Neuronal stem cell (in vitro differentiated cells): ENCODE data around the gene KAZN.

Experiments
- DNase-seq: peaks from one replicate; pipeline ENCODE4 v3.0.0-alpha.2; 2013; ENCODE audit warnings: low spot score
- H2AFZ ChIP-seq: one replicate; pipeline ENCODE4 v1.6.1; 2013; ENCODE audit warnings: mild to moderate bottlenecking, low read length, inconsistent platforms
- H2AK5ac ChIP-seq: 2 replicates; pipeline ENCODE4 v1.6.1; 2013; ENCODE audit warnings: low read depth, mild to moderate bottlenecking, inconsistent platforms, low read length, moderate library complexity, mixed read lengths
- H2BK120ac ChIP-seq: 2 replicates; pipeline ENCODE4 v1.6.1; 2013; ENCODE audit warnings: low read depth, mild to moderate bottlenecking, inconsistent platforms, low read length, moderate library complexity, mixed read lengths
- H2BK12ac ChIP-seq: one replicate; pipeline ENCODE4 v1.6.1; 2013; ENCODE audit warnings: low read length, inconsistent platforms
- H2BK15ac ChIP-seq: 2 replicates; pipeline ENCODE4 v1.6.1; 2013; ENCODE audit warnings: mild to moderate bottlenecking, low read length, inconsistent platforms, mixed read lengths
- H2BK5ac ChIP-seq: one replicate; pipeline ENCODE4 v1.6.1; 2013; ENCODE audit warnings: inconsistent platforms, mild to moderate bottlenecking, low read length, moderate library complexity
- H3K14ac ChIP-seq: one replicate; pipeline ENCODE4 v1.6.1; 2013; ENCODE audit warnings: low read length, inconsistent platforms
- H3K18ac ChIP-seq: 2 replicates; pipeline ENCODE4 v1.6.1; 2013; ENCODE audit warnings: low read length, inconsistent platforms
- H3K23ac ChIP-seq: 2 replicates; pipeline ENCODE4 v1.6.1; 2013; ENCODE audit warnings: low read depth, mild to moderate bottlenecking, mixed read lengths, low read length, inconsistent platforms; ENCODE audit not compliant: poor library complexity
- H3K27ac ChIP-seq: replicated peaks from 3 replicates; pipeline ENCODE4 v1.5.1; 2013; ENCODE audit warnings: low read length, inconsistent platforms
- H3K27me3 ChIP-seq, 3 experiments: 2 replicates each; pipeline ENCODE4 v1.6.1; 2013; ENCODE audit warnings: low read length in 3 of 3, mild to moderate bottlenecking in 2 of 3, inconsistent platforms in 1 of 3, low read depth in 1 of 3, mixed read lengths in 1 of 3, moderate library complexity in 1 of 3; ENCODE audit not compliant: control insufficient read depth in 3 of 3, insufficient read depth in 3 of 3
- H3K36me3 ChIP-seq, 2 donors: replicated peaks in 1 of 2; 2 replicates each; pipeline ENCODE4 v1.6.1; 2013; ENCODE audit warnings: low read length in 2 of 2; ENCODE audit not compliant: control insufficient read depth in 2 of 2, insufficient read depth in 2 of 2
- H3K4ac ChIP-seq: 2 replicates; pipeline ENCODE4 v1.6.1; 2013; ENCODE audit warnings: inconsistent platforms, mild to moderate bottlenecking, low read length, moderate library complexity
- H3K4me1 ChIP-seq, 2 donors: 1 replicate in 1 of 2; 2 replicates in 1 of 2; pipeline ENCODE4 v1.6.1; 2013; ENCODE audit warnings: low read length in 2 of 2, low read depth in 1 of 2; ENCODE audit not compliant: control insufficient read depth in 2 of 2, insufficient read depth in 1 of 2
- H3K4me2 ChIP-seq: one replicate; pipeline ENCODE4 v1.6.1; 2013; ENCODE audit warnings: mild to moderate bottlenecking, low read length, inconsistent platforms; ENCODE audit not compliant: insufficient read depth, poor library complexity, severe bottlenecking
- H3K4me3 ChIP-seq, 2 donors: 2 replicates each; pipeline ENCODE4 v1.5.1; 2013; ENCODE audit warnings: low read length in 2 of 2, mild to moderate bottlenecking in 2 of 2, inconsistent platforms in 1 of 2, moderate library complexity in 1 of 2
- H3K79me1 ChIP-seq: one replicate; pipeline ENCODE4 v1.6.1; 2013; ENCODE audit warnings: low read depth, mild to moderate bottlenecking, inconsistent platforms, low read length, moderate library complexity
- H3K9ac ChIP-seq: one replicate; pipeline ENCODE4 v1.6.1; 2013; ENCODE audit warnings: mild to moderate bottlenecking, low read depth, low read length, inconsistent platforms; ENCODE audit not compliant: poor library complexity
- H3K9me3 ChIP-seq, 2 donors: replicated peaks in 1 of 2; 2 replicates each; pipeline versions ENCODE3 to v1.6.1; 2013; ENCODE audit warnings: low read length in 2 of 2, mild to moderate bottlenecking in 2 of 2, inconsistent platforms in 1 of 2, low read depth in 1 of 2, mixed read lengths in 1 of 2, moderate library complexity in 1 of 2; ENCODE audit not compliant: control insufficient read depth in 2 of 2, insufficient read depth in 1 of 2
- H4K8ac ChIP-seq: one replicate; pipeline ENCODE4 v1.6.1; 2013; ENCODE audit warnings: low read depth, mild to moderate bottlenecking, inconsistent platforms, low read length, moderate library complexity
- H4K91ac ChIP-seq: one replicate; pipeline ENCODE4 v1.6.1; 2013; ENCODE audit warnings: low read length, low read depth, mild to moderate bottlenecking, inconsistent platforms; ENCODE audit not compliant: poor library complexity
- WGBS, 2 donors: extraction: QIAGEN DNeasy Blood & Tissue Kit; methylation state at CpG; one replicate each; pipeline ENCODE4 v1.1.7; 2013; ENCODE audit warnings: missing lambda C conversion rate in 2 of 2, mixed read lengths in 1 of 2; ENCODE audit not compliant: insufficient read length in 2 of 2, insufficient replicate concordance in 1 of 2; ENCODE audit errors: extremely low coverage in 2 of 2; 5-methylcytosine and 5-hydroxymethylcytosine counted together

Gene KAZN

DNA sequence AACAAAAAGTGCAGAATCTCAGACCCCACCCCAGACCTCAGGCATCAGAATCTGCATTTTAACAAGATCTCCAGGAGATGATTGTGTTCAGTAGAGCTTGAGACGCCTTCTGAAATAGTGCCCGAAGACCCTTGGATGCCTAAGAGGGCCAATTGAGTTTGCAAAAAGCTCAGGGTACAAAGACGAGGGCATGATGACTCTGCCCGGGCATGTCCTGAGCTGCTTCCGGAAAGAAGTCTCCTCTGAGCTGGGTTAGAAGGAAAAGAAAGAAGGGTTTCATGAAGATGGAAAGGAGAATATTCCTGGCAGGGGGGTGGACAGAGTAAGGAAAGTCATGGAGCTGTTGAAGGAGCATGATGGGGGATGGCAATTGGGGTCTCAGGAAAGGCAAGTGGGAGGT is 308.9 kb downstream of the KAZN start:
- Histone ChIP-seq H3K14ac (no peak overlapping the region), H2BK12ac (no peak overlapping the region), H3K27me3 (no peaks in the 10 kb centered on the region), H2BK5ac (no peak overlapping the region), H3K9ac (no peak overlapping the region), H3K4ac (no peak overlapping the region), H3K79me1 (no peaks in the 10 kb centered on the region), H3K4me2 (no peak overlapping the region), H3K23ac (no peak overlapping the region), H3K9me3 (no peaks in the 10 kb centered on the region), H3K27ac (no peak overlapping the region), H3K36me3 (no peaks in the 10 kb centered on the region), H2BK15ac (no peak overlapping the region), H2AFZ (no peak overlapping the region), H4K91ac (no peak overlapping the region), H3K4me1 (peaks cover 0 to 2% of the 10 kb centered on the region in 2 donors), H3K18ac (no peak overlapping the region), H2BK120ac (no peak overlapping the region), H2AK5ac (no peak overlapping the region), H4K8ac (no peak overlapping the region), H3K4me3 (no peak overlapping the region)
- WGBS, 2 donors = no CpG with 5 or more reads among the region's 5 CpGs
- no peak for DNase-seq

DNA sequence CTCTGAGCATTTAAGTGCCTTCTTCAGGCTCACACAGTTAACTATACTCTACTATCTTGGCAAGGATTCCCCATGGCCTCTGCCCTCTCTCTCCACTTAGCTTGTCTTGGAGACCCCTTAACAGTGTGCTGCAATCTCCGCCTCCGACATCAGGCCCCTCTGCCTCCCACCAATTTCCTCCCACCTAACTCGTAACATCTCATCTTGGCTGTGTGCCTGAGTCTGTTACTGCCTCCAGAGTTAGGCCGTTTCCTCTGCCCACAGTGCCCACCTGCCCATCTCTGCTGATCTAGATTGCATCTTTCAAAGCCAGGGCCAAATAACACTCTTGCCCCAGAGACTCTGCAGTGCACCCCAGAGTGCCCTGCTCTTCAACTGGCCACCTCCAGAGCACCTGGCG is 310.8 kb downstream of the KAZN start:
- Histone ChIP-seq H4K91ac (no peak overlapping the region), H2AK5ac (no peak overlapping the region), H4K8ac (no peak overlapping the region), H3K27ac (no peak overlapping the region), H2BK5ac (no peak overlapping the region), H3K23ac (no peak overlapping the region), H3K79me1 (no peaks in the 10 kb centered on the region), H3K9ac (peak overlapping the region; percentile 10), H3K4me2 (no peak overlapping the region), H3K9me3 (no peaks in the 10 kb centered on the region), H3K4ac (no peak overlapping the region), H2BK15ac (no peak overlapping the region), H3K4me3 (no peak overlapping the region), H2BK12ac (no peak overlapping the region), H3K18ac (no peak overlapping the region), H2AFZ (no peak overlapping the region), H3K14ac (no peak overlapping the region), H3K36me3 (no peaks in the 10 kb centered on the region), H3K27me3 (no peaks in the 10 kb centered on the region), H2BK120ac (no peak overlapping the region), H3K4me1 (peaks cover 10 to 11% of the 10 kb centered on the region in 2 donors)
- no CpG with 5 or more reads among the region's 5 CpGs for WGBS, 2 donors
- no peak for DNase-seq

DNA sequence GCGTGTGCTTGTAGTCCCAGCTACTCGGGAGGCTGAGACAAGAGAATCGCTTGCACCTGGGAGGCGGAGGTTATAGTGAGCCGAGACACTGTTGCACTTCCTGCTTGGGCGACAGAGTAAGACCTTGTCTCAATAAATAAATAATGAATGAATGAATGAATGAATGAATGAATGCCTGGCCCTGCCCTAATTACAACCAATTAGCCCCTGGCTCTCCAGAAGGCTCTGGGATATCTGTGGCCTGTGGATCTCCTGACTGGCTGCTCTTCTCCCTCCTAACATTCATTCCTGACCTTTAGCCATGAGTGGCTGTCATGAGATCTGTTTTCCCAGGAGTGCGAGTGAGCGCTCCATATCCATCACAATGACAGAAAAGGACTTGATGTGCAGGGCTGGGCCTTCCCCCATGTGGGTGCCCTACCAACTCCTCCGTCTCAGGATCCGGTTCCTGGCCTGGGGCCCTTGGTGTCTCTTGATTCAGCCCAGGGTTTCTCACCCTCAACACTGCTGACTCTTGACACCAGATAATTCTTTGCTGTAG is 311.5 kb downstream of the KAZN start:
- Histone ChIP-seq H2BK15ac (no peak overlapping the region), H2BK5ac (no peak overlapping the region), H3K9me3 (no peaks in the 10 kb centered on the region), H2AK5ac (no peak overlapping the region), H3K18ac (no peak overlapping the region), H3K36me3 (no peaks in the 10 kb centered on the region), H2BK12ac (no peak overlapping the region), H3K4ac (no peak overlapping the region), H3K79me1 (no peaks in the 10 kb centered on the region), H4K91ac (no peak overlapping the region), H3K14ac (no peak overlapping the region), H3K4me3 (no peak overlapping the region), H4K8ac (no peak overlapping the region), H3K9ac (no peak overlapping the region), H2BK120ac (peak overlapping the region; percentile 27), H3K4me2 (no peak overlapping the region), H2AFZ (no peak overlapping the region), H3K23ac (no peak overlapping the region), H3K27ac (no peak overlapping the region), H3K27me3 (no peaks in the 10 kb centered on the region), H3K4me1 (peaks cover 10 to 12% of the 10 kb centered on the region in 2 donors)
- DNase-seq = no peak
- WGBS, 2 donors = no CpG with 5 or more reads among the region's 10 CpGs

DNA sequence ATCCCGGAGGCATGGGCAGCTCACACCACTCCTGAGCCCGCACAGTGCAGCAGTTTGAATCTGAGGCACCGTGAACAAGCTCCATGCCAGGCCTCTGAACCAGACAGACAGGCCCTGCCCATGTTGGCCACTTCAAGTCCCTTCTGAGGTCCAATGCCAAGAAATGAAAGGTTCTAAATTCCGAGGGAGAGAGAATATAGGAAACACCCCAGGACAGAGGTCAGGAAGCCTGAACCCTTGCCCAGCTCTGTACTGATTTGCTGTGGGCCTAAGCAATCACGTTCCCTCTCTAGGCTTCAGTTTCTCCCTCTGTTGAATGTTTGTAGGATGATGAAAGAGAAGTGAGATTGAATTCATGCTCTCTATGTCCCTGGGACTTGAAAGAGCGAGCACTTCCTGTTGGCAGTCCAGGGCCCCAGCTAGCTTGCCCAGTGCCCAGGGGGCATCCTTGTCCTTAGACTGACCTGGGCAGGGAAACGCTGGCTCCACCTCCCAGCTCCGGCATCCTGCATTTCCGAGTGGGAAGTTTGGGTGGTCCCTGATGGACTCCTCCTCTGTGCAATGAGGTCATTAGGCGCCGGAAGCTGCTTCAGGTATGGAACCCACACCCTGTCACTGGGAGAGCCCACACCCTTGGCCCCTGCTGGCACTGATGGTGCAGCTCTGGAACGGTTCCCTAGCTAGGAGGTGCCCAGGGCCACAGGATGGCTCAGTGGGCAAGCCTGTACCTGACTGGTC is 312.7 kb downstream of the KAZN start:
- Histone ChIP-seq H2AK5ac (no peak overlapping the region), H4K91ac (no peak overlapping the region), H3K79me1 (no peaks in the 10 kb centered on the region), H2BK120ac (no peak overlapping the region), H3K14ac (no peak overlapping the region), H2BK15ac (no peak overlapping the region), H2AFZ (no peak overlapping the region), H3K9me3 (no peaks in the 10 kb centered on the region), H3K4me3 (no peak overlapping the region), H3K9ac (no peak overlapping the region), H2BK12ac (no peak overlapping the region), H3K27me3 (no peaks in the 10 kb centered on the region), H3K4me1 (peaks cover 10 to 12% of the 10 kb centered on the region in 2 donors), H2BK5ac (no peak overlapping the region), H3K27ac (no peak overlapping the region), H3K4ac (no peak overlapping the region), H4K8ac (no peak overlapping the region), H3K23ac (no peak overlapping the region), H3K18ac (peak overlapping the region; percentile 63), H3K36me3 (peaks cover 0 to 3% of the 10 kb centered on the region in 2 donors), H3K4me2 (no peak overlapping the region)
- no CpG with 5 or more reads among the region's 12 CpGs for WGBS, 2 donors
- DNase-seq = no peak
